AG04449 (cell line): Measurements from ENCODE around the gene ABTB2.

Experiments
- CTCF ChIA-PET: fragments of 350-600 bp; formaldehyde crosslinking; extraction: SDS; loops from one replicate; lab custom pipeline; 2021; ENCODE audit warnings: antibody characterized with exemption; lab: Yijun Ruan, JAX
- POLR2A ChIA-PET: fragments of 400-600, 350-600 bp; formaldehyde crosslinking; extraction: SDS; loops from one replicate; lab custom pipeline; 2020; ENCODE audit warnings: antibody characterized with exemption, inconsistent platforms; lab: Yijun Ruan, JAX
- DNase-seq: peaks from one replicate; pipeline ENCODE4 v3.0.0-alpha.2; 2010; ENCODE audit warnings: low read depth, low spot score
- H3K4me3 ChIP-seq: 2 replicates; pipeline ENCODE4 v1.5.1; 2011; ENCODE audit warnings: low read depth, mild to moderate bottlenecking, control low read depth, low read length
- TF ChIP-seq, protein P1 (sequence below): IDR thresholded peaks from one replicate; pipeline ENCODE4 v1.5.1; 2011; ENCODE audit warnings: mild to moderate bottlenecking, moderate library complexity, low read length, control low read depth, inconsistent platforms; ENCODE audit not compliant: insufficient read depth; ENCODE audit errors: missing control alignments

Gene ABTB2

DNA sequence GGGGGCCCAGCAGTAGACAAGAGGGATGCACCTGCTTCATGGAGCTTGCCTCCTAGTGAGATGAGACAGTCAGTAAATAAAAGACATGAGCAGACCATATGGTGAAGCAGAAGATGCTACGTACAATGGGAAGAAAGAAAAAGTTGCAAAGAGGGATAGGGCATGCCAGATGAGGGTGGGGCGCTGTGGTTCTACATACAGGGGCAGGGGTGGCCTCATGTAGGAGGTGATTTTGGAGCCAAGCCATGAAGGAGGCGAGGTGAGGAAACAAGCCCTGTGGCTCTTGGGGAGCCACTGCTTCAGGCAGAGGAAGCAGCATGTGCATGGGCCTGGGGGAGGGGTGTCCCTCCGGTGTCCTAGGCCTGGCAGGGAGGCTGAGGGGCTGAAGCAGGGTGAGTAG is 237.2 kb downstream of the ABTB2 start:
- POLR2A ChIA-PET: no interaction called here
- CTCF ChIA-PET: no interaction called here
- DNase-seq: no peak
- TF ChIP-seq, protein P1, sequence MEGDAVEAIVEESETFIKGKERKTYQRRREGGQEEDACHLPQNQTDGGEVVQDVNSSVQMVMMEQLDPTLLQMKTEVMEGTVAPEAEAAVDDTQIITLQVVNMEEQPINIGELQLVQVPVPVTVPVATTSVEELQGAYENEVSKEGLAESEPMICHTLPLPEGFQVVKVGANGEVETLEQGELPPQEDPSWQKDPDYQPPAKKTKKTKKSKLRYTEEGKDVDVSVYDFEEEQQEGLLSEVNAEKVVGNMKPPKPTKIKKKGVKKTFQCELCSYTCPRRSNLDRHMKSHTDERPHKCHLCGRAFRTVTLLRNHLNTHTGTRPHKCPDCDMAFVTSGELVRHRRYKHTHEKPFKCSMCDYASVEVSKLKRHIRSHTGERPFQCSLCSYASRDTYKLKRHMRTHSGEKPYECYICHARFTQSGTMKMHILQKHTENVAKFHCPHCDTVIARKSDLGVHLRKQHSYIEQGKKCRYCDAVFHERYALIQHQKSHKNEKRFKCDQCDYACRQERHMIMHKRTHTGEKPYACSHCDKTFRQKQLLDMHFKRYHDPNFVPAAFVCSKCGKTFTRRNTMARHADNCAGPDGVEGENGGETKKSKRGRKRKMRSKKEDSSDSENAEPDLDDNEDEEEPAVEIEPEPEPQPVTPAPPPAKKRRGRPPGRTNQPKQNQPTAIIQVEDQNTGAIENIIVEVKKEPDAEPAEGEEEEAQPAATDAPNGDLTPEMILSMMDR: no peak
- H3K4me3 ChIP-seq: no peak overlapping the region

GRCh38 chr11:34114471-34114870 is 243.3 kb downstream of the ABTB2 start:
- TF ChIP-seq, protein P1: no peak
- no peak overlapping the region for H3K4me3 ChIP-seq
- POLR2A ChIA-PET: interaction anchor here (0.9 kb wide), 1 partner anchor 9 kb away, joined by 4 read pairs; the partner anchor contains the start of gene NAT10
- no peak for DNase-seq
- CTCF ChIA-PET: interaction anchor here (1.0 kb wide), 1 partner anchor 117 kb away, joined by 3 read pairs; no protein-coding TSS in a partner anchor

GRCh38 chr11:34114014-34114413 is 243.8 kb downstream of the ABTB2 start:
- TF ChIP-seq, protein P1: no peak
- CTCF ChIA-PET: interaction anchor here (0.7 to 1.0 kb wide), 2 partner anchors 117 to 248 kb away, joined by 3 read pairs; no protein-coding TSS in a partner anchor
- POLR2A ChIA-PET: interaction anchor here (0.9 kb wide), 1 partner anchor 9 kb away, joined by 4 read pairs; the partner anchor contains the start of gene NAT10
- no peak overlapping the region for H3K4me3 ChIP-seq
- no peak for DNase-seq

GRCh38 chr11:34111722-34112270 is 246.0 kb downstream of the ABTB2 start:
- no peak overlapping the region for H3K4me3 ChIP-seq
- TF ChIP-seq, protein P1: no peak
- CTCF ChIA-PET: interaction anchor here (0.6 kb wide), 1 partner anchor 304 kb away, joined by 3 read pairs; no protein-coding TSS in a partner anchor
- POLR2A ChIA-PET: no interaction called here
- DNase-seq: no peak

DNA sequence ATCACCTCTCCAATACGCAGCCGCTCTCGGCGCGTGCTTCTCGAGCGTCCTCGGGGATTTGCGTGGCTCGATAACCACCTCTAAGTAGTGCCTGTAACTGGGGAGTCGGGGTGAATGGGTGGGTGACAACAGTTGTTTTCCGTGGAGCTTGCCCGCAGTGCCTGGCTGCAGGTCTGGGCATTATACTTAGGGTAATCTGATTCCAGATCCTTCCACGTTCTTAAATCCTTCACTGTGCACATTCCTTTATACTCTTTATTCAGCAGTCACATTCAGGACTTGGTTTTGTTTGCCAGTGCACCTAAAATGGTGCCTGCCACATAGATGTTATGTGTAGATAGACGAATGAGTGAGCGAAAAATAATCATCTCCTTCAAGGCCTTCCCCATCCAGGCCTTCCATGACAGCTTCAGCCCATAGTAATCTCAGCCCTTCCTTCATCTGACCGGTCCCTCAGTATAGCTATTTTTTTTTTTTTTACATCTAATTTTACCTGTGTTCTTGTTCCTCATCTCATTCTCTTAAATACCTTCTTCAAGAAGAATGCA is 251.8 kb downstream of the ABTB2 start:
- DNase-seq: no peak
- TF ChIP-seq, protein P1: no peak
- ChIA-PET POLR2A (interaction anchor here (0.6 to 1.9 kb wide), 6 partner anchors 8 to 251 kb away, joined by 4 to 10 read pairs (median 6); partner anchors contain the start of genes ABTB2 and CAPRIN1), CTCF (interaction anchor here (0.8 to 4.5 kb wide), 5 partner anchors 25 to 297 kb away, joined by 3 to 22 read pairs (median 3); no protein-coding TSS in a partner anchor)
- peak overlapping the region; percentile 90 for H3K4me3 ChIP-seq
